Activated naive CD4-positive, alpha-beta T cell treated with anti-CD3 and anti-CD28 coated beads, Interleukin-2, amount 50 U/mL, for 16 hours (primary cell): ENCODE results near the gene HMGCL.
A peak's percentile ranks its signal among the peaks of the same experiment; 100 is the strongest.
"Not testable (repeated sequence)": the region's sequence is repeated elsewhere in the genome, so short reads cannot be mapped to it uniquely, and the experiment has no call there.

Experiments
- DNase-seq: peaks from one replicate; pipeline ENCODE4 v3.0.0-alpha.2; 2020

Gene HMGCL

DNA sequence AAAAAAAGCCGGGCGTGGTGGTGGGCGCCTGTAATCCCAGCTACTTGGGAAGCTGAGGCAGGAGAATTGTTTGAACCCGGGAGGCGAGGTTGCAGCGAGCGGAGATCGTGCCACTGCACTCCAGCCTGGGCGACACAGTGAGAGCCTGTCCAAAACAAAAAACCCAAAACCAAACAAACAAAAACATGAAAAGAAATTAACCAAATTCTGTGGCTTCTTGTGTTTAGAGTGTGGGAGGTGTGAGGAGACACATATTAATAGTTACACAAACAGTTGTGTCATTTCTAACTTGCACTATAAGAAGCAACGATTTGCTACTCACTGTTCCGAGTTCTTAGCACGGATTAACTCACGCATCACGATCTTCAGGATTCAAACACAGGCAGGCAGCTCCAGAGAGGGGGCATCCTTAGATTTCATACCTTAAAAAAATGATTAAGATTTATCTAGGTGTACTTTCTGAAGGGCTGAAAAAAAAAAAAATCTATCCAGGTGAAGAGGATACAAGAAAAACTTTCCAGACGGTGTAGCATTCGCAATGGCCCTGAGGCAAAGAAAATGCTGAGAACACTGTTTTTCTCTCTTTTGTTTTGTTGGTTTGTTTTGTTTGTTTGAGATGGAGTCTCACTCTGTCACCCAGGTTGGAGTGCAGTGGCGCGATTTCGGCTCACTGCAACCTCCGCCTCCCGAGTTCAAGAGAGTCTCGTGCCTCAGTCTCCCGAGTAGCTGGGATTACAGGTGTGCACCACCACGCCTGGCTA, 713 bp upstream of the HMGCL start:
- no peak for DNase-seq

DNA sequence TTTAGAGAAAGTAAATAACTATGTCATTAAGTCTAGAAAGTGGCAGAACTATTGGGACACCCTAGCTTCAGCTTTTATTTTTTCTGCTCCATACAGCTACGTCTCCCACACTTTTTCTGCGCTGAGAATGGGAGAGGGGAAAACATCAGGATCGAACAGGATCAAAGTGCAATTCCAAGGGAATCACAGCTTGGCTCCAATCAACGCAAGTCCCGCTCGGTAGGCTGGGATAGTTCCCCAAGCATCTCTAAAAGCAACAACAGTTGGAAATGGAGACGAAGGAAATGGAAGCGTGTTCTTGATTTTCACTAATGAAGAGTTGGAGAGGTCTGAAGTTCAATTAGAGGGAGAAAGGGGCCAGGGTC, 536 bp downstream of the HMGCL start:
- DNase-seq = no peak

DNA sequence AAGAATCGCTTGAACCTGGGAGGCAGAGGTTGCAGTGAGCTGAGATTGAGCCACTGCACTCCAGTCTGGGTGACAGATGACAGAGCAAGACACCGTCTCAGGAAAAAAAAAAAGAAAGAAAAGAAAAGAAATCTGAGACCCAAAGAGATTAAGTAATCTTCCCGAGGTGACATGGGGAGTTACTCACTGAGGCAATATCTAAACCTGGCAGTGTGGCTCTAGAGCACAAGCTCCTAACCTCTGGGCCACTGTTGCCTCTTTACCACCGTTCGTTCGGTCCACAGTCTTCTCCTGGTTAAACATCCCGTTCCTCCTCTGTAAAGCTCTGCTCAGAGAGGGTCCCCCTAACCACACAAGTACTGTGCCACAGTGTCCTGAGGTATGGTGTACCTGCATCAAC, 1.5 kb downstream of the HMGCL start:
- no peak for DNase-seq

DNA sequence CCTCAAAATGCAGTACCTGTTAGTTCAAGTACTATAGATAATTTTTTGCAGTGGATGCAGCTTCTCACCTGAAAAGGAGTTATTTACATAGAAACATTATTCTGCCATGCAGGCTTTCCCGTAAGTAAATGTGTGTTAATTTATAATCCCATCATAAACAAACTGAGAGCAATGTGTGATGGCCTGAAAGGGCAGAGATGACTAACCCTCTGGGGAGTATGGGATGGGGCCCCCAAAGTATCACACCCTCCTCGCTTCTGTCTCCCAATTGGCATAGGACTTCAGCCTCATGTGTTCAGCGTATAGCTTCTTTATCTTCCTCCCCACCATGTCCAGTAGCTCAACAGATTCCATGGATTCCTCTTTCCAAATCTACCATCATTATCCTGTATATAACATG, 7.6 kb downstream of the HMGCL start:
- DNase-seq = no peak

DNA sequence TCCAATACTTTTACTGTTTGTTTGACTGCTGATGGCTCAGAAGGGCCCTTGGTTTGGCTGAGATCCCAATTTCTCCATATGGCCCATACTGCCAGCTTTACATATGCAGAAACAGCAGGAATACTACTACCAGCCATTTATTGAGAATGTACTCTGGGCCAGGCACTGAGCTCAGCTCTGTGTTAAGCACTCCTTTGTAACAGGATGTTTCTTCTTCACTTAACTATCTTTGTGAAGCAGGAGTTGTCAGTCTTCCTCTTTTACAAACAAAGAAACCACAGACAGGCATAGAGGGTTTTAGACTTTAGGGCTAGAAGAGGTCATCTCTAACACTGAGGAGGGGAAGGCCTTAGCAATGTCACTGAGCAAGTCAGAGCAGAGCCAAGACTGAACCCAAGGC, 8.3 kb downstream of the HMGCL start:
- no peak for DNase-seq

DNA sequence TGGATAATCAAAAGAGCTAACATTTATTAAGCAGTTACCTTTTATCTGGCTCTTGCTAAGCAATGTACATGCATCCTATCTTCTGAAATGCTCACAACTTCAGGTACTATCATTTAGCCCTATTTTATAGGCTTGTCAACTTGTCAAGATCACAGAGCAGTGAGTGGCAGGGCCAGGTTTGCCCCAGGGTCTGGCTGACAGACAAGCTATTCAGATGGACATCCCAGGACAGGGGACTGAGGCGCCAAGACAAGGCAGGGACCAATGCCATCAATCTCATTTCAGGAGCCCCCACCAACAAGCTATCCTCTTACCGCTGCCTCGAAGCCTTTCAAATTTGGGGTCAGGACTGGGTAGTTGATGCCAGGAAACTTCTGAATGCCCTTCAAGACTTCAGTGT, 8.9 kb downstream of the HMGCL start:
- no peak for DNase-seq

DNA sequence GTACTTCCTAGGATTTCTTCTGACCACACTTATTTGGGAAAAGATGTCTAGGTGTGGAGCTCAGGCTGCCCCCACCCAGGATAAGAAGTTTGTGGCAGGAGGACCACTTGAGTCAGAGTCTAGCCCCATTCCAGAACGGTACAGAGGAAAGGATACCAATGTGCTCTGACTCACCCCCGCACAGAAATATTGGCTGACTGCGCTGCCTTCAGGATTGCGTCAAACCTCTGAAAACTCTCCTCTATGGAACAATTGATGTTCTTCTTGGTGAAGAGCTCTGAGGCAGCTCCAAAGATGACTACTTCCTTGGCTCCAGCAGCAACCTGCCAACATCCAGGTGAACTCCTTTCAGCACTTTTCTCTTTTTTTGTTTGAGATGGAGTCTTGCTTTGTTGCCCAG, 11.2 kb downstream of the HMGCL start:
- no peak for DNase-seq

DNA sequence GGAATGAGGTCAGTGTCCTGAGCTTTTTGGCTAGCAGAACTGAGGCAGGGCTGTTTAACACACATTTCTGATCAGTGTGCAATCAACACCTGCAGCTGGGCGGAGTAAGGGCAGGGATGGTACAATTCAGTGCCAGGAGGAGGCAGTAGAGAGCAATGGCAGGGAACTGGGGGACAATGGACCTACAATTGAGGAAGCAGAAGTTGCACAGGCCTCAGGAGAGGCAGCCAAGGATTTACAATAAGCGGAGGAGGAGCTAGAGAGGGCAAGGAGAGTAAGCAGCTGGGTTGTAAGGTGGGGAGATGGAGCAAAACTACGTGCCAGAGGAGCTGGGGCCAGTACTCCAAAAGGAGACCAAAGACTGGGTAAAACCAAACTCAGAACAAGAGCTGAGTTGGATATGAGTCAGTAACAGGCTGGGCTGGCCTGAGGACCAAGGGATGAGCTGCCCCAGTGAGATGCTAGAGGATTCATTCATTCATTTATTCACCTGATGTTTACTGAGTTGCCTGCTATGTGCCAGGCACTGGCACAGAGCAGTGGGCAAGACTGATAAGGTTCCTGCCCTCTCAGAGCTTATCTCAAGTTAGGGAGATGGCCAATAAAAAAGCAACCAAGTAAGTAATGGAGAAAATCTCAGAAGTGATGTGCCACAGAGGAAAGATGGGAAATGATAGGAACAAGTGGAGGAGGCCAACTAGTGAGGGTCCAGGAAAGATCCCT, 14.2 kb downstream of the HMGCL start:
- peak; percentile 59 for DNase-seq

DNA sequence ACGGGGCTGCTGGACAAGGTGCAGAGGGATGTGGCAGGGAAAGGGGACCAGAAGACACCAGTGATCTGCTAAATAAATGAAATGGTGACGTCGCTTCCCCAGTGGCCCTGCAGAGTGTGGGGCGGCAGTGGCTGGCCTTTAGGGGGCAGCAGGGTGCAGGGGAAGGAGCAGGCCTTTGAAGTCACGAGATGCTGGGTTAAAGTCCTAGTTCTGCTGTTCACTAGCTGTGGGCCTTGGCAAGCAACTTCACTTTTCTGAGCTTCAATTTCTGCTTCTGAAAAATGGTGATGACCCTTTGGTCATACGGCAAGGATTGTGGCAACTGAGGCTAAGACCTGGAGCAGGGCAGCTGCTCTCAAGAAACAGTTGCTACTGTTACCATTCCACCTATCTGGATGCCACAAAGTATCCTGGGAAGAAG, 15.5 kb downstream of the HMGCL start:
- peak; percentile 84 for DNase-seq

DNA sequence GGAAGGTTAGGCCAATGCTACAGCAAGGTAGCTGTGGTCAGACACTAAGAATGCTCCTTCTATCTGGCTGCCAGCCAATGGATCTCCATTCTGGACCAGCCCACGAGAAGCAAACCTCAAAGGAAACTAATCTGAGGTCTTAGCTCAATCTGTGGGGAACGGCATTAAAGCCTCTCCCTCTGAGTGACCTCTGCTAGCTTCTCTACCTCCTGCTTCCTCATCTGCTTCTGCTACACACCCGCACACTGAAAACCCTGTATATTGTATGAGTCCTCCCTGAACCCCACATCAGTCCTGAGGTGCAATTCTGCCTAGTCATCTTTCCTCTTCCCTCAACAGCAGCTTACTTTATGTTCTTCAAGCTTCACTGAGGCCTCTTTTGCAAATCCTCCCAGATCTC, 17.8 kb downstream of the HMGCL start:
- no peak for DNase-seq

DNA sequence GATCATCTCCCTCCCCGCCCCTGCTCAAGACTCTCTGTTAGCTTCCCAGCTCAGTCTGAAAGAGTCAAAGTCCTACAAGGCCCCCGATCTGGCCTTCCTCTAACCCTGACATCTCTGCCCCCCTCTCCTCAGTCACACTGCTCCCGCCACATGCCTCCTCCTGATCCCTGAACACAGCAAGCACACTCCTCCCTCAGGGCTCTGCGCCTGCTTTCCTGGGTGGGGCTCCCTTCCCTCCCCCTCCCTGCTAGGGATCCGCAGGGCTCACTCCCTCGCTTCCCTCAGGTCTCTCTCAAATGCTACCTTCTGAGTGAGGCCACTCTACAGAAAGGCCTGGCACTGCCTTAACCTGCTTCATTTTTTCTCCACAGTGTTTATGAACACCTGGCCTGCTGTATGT, 18.9 kb downstream of the HMGCL start:
- no peak for DNase-seq

DNA sequence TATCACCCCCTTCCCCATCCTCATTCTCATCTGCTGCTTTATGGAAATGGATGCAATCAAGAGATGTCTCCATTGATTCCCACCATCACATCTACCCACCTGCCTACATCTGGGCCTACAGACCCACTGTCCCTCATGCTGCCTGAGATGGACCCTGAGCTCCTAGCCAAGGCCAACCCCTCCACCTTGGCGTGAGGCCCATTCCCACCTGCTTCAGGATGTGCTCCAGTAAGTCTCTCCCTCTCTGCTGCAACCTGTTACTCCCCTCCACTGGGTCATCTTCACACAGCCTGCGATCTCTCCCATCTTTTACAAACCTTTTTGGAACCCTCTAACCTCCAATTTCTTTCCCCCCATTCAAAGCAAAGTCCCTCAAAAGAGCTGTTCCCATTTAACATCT, 20.2 kb downstream of the HMGCL start:
- DNase-seq = no peak

DNA sequence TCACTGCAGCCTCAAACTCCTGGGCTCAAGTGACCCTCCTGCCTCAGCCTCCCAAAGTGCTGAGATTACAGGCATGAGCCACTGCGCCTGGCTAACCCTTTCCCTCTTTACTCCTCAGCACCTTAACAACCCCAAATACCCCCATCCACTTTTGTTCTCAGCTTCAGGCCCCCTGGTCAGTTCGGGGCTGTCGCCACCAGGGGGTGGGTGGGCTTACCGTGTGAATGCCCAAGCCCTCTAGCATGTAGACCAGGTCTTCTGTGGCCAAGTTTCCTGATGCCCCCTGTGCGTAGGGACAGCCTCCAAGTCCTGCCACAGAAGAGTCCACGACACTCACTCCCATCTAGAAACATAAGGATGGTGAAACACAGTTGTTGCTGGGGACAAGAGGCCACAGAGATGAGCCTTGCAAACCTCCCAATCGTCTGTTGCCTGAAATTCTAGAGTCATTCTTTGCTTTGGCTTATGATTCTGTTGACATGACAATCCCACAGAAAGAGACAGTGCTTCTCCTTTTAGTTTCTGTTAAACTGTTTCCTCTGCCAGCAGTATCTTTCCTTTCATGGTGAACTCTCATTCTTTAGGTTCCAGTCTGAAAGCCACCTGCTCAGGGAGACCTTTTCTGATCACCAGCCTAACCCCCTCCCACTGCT, 20.9 kb downstream of the HMGCL start:
- DNase-seq = no peak

DNA sequence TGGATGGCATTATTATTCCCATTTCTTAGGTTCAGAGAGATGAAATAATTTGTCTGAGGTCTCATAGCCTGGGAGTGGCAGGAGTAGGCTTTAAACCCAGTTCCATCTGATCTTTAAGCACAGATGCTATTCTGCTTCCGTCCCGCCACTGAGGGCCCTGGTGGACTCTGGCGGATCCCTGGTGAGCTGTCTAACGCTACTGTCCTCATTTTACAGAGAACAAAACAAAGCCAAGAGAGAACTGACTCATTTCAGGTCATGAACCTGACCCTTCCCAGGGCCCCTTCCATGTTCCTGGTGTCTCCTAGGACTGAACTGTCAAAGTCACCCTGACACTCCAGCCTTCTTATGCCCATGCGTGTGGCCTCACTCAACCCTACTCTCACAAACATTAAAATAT, 21.6 kb downstream of the HMGCL start:
- DNase-seq = no peak

DNA sequence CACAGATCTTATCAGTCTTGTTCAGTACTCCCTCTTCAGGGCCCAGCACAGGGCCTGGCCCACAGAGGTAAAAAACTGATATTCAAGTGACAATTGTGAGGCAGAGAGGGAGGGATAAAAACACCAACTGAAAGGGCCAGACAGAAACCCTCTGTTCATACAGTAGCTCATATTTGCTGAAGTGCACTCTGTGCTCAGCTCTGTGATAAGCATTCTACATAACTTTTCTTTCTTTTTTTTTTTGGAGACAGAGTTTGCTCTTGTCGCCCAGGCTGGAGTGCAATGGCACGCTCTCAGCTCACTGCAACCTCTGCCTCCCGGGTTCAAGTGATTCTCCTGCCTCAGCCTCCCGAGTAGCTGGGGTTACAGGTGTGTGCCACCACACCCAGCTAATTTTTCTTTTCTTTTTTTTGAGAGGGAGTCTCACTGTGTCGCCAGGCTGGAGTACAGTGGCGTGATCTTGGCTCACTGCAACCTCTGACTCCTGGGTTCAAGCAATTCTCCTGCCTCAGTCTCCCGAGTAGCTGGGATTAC, 22.4 kb downstream of the HMGCL start:
- DNase-seq = not testable (repeated sequence)

DNA sequence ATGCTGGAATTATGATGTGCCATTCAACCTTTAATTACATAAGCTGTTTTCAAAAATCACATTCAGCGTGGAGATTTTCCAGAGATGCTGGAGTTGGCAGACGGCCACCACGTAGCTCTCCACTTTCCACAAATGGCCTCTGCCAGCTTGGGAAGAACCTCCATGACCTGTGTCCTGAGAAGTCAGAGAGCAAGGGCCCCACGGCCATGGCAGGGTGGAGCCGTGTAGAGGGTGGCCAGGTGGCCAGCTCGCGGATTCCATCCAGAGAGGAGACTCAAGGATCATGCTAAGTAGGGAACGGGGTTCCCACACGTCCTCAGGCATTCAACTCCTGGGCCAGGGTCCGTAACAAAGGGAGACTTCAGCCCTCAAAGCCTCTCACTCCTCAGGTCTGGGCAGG, 23.4 kb downstream of the HMGCL start:
- no peak for DNase-seq

DNA sequence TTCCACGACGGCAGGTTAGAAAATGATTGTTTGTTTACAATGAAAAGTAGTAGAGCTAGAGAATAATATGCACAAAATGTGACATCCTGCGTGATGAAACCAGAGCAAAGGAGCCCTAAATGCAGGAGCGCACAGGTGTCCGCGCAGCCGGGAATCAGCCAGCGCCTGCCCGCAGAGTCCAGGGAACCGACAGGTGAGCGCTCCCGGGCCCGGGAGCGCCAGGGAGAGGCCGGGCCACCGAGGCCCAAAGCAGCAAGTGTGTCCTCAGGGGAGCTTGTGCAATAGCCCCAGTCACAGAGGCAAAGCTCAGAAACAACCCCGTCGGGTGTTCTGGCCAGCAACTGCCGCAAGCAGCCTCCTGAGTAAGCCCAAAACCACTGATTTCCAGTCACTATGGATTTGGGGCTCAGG, 23.9 kb downstream of the HMGCL start:
- DNase-seq = no peak

DNA sequence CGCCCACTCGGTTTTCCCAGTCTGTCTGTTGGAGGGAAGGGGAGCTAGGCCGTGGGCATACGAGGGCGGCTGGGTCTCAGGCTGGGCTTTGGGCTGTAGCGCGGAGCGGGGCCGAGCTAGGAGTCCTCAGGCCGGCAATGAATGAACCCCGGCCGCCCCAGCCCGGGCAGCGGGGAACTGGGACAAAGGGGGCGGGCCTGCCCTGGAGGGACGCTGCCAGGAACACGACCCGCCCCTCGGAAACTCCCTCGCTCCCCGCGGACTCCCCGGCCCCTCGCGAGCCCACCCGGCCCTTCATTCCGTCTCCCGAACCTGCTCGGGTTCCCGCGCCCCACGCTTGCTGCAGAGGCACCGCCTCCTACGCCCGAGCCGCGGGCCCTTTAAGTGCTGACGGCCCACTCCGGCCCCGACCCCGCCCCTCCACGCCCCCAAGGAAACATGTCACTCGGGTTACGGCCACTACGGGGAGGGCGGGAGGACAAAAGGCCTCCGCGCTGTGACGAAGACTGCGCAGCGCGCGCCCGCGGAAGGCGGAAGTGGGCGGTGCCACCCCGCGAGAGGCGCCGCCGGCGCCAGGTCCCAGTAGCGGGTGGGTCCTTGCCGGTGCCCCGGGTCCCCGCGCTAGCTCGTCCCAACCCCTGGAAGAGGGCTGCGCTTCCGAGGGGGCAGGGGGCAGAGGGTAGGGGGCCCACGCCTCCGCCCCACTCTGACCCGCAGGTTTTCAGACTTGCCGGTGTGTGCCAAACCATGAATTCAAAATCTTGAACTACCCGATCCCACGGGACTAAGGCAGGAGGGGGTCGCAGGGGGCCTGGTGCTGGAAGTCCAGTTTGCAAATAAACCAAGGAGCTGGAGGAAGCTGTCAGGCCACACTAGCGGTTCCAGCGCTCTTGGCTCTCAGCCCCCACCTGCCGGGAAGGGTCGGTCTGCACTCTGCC, 24.6 kb downstream of the HMGCL start, which contains the start of gene GALE:
TSS of gene GALE (minus strand) at position 355 of the 938 bp plus-strand sequence. CDS start 1,747 bp downstream, outside the sequence.
- peak; percentile 97 for DNase-seq

DNA sequence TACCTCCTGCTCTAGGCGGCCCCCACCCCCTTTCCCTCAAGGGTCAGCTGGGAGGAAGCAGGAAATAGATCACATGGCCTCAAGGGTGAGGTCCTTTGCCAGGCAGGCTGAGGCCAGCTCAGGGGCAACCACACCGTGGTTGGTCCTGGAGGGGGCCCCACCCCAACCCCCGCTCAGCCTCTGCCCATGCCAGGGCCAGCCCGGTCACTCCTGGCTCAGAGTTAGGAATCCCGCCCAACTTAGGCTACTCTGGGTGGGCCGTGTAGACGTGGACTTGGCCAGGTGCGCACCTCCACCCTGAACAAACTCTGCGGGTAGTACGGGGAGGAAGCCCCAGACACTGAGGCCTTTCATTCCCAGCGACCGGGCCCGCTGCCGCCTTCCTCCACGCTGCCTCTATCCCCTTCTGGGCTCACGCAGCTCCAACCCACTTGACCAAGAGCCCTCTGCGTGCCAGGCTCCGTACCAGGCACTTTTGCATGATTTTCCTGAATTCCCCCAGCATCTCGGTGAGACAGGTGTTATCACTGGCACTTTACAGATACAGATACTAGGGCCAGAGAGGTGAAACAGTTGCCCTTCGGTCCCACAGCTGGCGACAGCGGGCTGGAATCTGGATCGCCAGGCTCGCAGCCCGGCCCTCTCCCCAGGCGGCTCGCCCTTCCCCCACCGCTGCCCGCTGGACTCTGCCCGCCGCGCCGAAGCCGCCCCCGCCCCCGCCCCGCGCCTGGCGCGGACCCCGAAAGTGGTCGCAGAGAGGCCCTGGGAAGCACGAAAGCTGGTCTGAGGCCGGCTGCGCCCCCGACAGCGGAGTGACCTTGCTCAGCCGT, 25.4 kb downstream of the HMGCL start:
- peak; percentile 10 for DNase-seq

DNA sequence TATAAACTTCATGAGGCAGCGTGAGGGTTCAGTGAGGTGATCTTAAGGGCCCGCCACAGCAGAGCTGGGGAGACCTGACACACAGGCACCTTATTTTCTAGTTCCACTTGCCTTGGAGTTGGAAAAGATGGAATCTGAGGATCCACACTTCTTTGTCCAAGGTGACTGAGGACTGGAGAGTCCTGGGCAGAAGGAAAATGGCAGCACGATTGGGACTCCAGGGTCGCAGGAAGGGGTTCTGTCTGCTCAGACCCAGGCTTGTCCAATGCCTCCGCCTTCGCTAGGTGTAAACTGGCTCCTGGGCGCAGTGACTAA, 26.0 kb downstream of the HMGCL start:
- no peak for DNase-seq

DNA sequence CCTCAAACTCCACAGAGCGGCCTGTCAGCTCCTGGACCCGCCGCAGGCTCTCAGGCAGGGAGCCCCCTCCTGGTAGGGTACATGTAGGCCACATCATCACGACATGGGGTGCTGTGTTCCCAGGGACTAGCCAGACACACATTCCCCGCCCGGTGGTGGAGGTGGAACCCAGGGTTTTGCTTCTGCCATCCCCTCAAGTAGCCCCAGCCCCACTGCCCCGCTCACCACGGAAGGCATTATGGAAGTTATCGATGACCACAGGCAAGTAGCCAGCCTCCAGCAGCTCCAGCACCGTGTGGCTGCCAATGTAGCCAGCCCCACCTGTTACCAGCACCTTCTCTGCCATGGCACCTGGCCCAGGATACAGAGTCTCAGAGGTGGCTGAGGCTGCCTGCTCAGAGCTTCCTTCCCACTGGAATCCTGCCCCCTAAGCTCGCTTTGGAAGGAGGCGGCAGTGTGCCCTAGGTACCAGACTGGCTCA, 26.5 kb downstream of the HMGCL start:
- DNase-seq = peak; percentile 14
